ENCODE measurements around the gene CENPL. TPM values are rescaled to one million over a fixed set of nuclear protein-coding genes. Genes with fewer than 3 reads are reported as not detected.
"Not testable (repeated sequence)": the region's sequence is repeated elsewhere in the genome, so short reads cannot be mapped to it uniquely, and the experiment has no call there.

CENPL gene
- total RNA-seq, 1 experiment from 2014 or later, result 30.3 TPM

DNA sequence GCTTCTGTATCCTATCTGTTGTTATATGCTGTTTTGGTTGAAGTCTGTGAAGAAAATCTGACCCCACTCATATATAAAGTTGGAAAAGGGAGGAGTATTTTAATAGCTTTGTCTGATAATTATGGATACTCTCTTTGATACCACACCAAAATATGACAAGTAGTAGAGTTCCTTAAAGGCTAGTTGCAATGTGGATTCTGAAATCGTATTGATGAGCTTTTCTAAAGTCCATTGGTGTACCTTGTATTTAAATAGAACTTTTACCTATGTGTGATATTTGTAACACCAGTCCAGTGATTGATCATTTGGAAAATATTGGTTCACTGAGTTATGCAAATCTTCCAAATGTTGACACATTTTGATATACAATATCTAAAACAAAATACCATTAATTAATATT is 35.4 kb upstream of the CENPL start:
- Mint-ChIP-seq H3K36me3 (ENCODE audit: insufficient read depth, unreplicated experiment) (peaks cover 90% of the 10 kb centered on the region), H3K9me3 (ENCODE audit: low read depth, unreplicated experiment) (no peaks in the 10 kb centered on the region), H3K4me1 (ENCODE audit: low read depth, unreplicated experiment) (peaks cover 16% of the 10 kb centered on the region), H3K4me3 (ENCODE audit: low read depth, unreplicated experiment) (no peak overlapping the region), H3K27me3 (ENCODE audit: unreplicated experiment) (no peaks in the 10 kb centered on the region), H3K27ac (ENCODE audit: unreplicated experiment) (no peak overlapping the region)
- intact Hi-C loops (cut with micrococcal nuclease; ENCODE audit: unreplicated experiment), result no loop called here
- CTCF ChIA-PET, result interaction anchor here (0.6 to 1.0 kb wide), 2 partner anchors 8 to 239 kb away, joined by 3 to 4 read pairs; partner anchors contain the start of genes GAS5 and ZBTB37
- no TSS peak for BruUV-seq (replicated peaks)
- DNase-seq, result no peak
- TF ChIP-seq, protein P1, sequence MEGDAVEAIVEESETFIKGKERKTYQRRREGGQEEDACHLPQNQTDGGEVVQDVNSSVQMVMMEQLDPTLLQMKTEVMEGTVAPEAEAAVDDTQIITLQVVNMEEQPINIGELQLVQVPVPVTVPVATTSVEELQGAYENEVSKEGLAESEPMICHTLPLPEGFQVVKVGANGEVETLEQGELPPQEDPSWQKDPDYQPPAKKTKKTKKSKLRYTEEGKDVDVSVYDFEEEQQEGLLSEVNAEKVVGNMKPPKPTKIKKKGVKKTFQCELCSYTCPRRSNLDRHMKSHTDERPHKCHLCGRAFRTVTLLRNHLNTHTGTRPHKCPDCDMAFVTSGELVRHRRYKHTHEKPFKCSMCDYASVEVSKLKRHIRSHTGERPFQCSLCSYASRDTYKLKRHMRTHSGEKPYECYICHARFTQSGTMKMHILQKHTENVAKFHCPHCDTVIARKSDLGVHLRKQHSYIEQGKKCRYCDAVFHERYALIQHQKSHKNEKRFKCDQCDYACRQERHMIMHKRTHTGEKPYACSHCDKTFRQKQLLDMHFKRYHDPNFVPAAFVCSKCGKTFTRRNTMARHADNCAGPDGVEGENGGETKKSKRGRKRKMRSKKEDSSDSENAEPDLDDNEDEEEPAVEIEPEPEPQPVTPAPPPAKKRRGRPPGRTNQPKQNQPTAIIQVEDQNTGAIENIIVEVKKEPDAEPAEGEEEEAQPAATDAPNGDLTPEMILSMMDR (IDR thresholded peaks at IDR 0.05; ENCODE audit: unreplicated experiment), result no peak

- Mint-ChIP-seq H3K4me1 (ENCODE audit: low read depth, unreplicated experiment) (peaks cover 10% of the 10 kb centered on the region), H3K36me3 (ENCODE audit: insufficient read depth, unreplicated experiment) (peaks cover 89% of the 10 kb centered on the region)
- H3K4me3 Mint-ChIP-seq (ENCODE audit: low read depth, unreplicated experiment); BruUV-seq (replicated peaks); H3K27ac Mint-ChIP-seq (ENCODE audit: unreplicated experiment); intact Hi-C loops (cut with micrococcal nuclease; ENCODE audit: unreplicated experiment); DNase-seq; H3K27me3 Mint-ChIP-seq (ENCODE audit: unreplicated experiment); H3K9me3 Mint-ChIP-seq (ENCODE audit: low read depth, unreplicated experiment): not testable (repeated sequence)
- CTCF ChIA-PET, result interaction anchor here (0.6 to 1.0 kb wide), 2 partner anchors 9 to 240 kb away, joined by 3 to 4 read pairs; partner anchors contain the start of genes GAS5 and ZBTB37
Observed at GRCh38 chr1:173859547-173859946, 34.9 kb upstream of the CENPL start.

GRCh38 chr1:173857363-173857917 is 32.8 kb upstream of the CENPL start:
- H3K9me3 Mint-ChIP-seq (ENCODE audit: low read depth, unreplicated experiment), result no peaks in the 10 kb centered on the region
- peaks cover 78% of the 10 kb centered on the region for H3K36me3 Mint-ChIP-seq (ENCODE audit: insufficient read depth, unreplicated experiment)
- CTCF ChIA-PET, result no interaction called here
- intact Hi-C loops (cut with micrococcal nuclease; ENCODE audit: unreplicated experiment), result no loop called here
- no peaks in the 10 kb centered on the region for H3K4me1 Mint-ChIP-seq (ENCODE audit: low read depth, unreplicated experiment)
- DNase-seq, result no peak
- no TSS peak for BruUV-seq (replicated peaks)
- no peak overlapping the region for H3K4me3 Mint-ChIP-seq (ENCODE audit: low read depth, unreplicated experiment)
- H3K27ac Mint-ChIP-seq (ENCODE audit: unreplicated experiment), result no peak overlapping the region
- TF ChIP-seq, protein P1 (IDR thresholded peaks at IDR 0.05; ENCODE audit: unreplicated experiment), result no peak
- no peaks in the 10 kb centered on the region for H3K27me3 Mint-ChIP-seq (ENCODE audit: unreplicated experiment)

GRCh38 chr1:173856903-173857302 is 32.2 kb upstream of the CENPL start:
- intact Hi-C loops (cut with micrococcal nuclease; ENCODE audit: unreplicated experiment), result no loop called here
- H3K9me3 Mint-ChIP-seq (ENCODE audit: low read depth, unreplicated experiment), result no peaks in the 10 kb centered on the region
- no peak overlapping the region for H3K27ac Mint-ChIP-seq (ENCODE audit: unreplicated experiment)
- no peak overlapping the region for H3K4me3 Mint-ChIP-seq (ENCODE audit: low read depth, unreplicated experiment)
- CTCF ChIA-PET, result no interaction called here
- DNase-seq, result no peak
- no peaks in the 10 kb centered on the region for H3K4me1 Mint-ChIP-seq (ENCODE audit: low read depth, unreplicated experiment)
- TF ChIP-seq, protein P1 (IDR thresholded peaks at IDR 0.05; ENCODE audit: unreplicated experiment), result no peak
- peaks cover 74% of the 10 kb centered on the region for H3K36me3 Mint-ChIP-seq (ENCODE audit: insufficient read depth, unreplicated experiment)
- H3K27me3 Mint-ChIP-seq (ENCODE audit: unreplicated experiment), result no peaks in the 10 kb centered on the region
- BruUV-seq (replicated peaks), result no TSS peak

GRCh38 chr1:173856014-173856413 is 31.3 kb upstream of the CENPL start:
- H3K36me3 Mint-ChIP-seq (ENCODE audit: insufficient read depth, unreplicated experiment), result peaks cover 65% of the 10 kb centered on the region
- no TSS peak for BruUV-seq (replicated peaks)

More at GRCh38 chr1:173856014-173856413, 31.3 kb upstream of the CENPL start:
- CTCF ChIA-PET, result no interaction called here
- TF ChIP-seq, protein P1 (IDR thresholded peaks at IDR 0.05; ENCODE audit: unreplicated experiment), result no peak
- DNase-seq, result no peak
- H3K4me1 Mint-ChIP-seq (ENCODE audit: low read depth, unreplicated experiment), result no peaks in the 10 kb centered on the region
- intact Hi-C loops (cut with micrococcal nuclease; ENCODE audit: unreplicated experiment), result no loop called here
- H3K4me3 Mint-ChIP-seq (ENCODE audit: low read depth, unreplicated experiment), result no peak overlapping the region
- H3K27ac Mint-ChIP-seq (ENCODE audit: unreplicated experiment), result peak overlapping the region; percentile 25
- H3K27me3 Mint-ChIP-seq (ENCODE audit: unreplicated experiment), result no peaks in the 10 kb centered on the region
- no peaks in the 10 kb centered on the region for H3K9me3 Mint-ChIP-seq (ENCODE audit: low read depth, unreplicated experiment)

All from Calu3 (cell line).